K562 (cell line): ENCODE data around the gene NACC1. TPM values are rescaled to one million over a fixed set of nuclear protein-coding genes. Genes with fewer than 3 reads are reported as not detected.

Experiments used
- ELF2 ChIP-seq: fragments of 250-450 bp; sonication (Bioruptor Pico); IDR thresholded peaks from 2 replicates; pipeline ENCODE4 v1.5.0; 2021; ENCODE audit warnings: mild to moderate bottlenecking
- HDAC8 ChIP-seq: fragments of 450-650 bp; IDR thresholded peaks from 2 replicates; pipeline ENCODE4 v1.6.1; 2016; ENCODE audit warnings: mild to moderate bottlenecking, missing genetic modification characterization, moderate library complexity, missing compliant biosample characterization
- HINFP ChIP-seq: fragments of 450-650 bp; conservative IDR thresholded peaks from 2 replicates; pipeline ENCODE4 v1.6.1; 2016; ENCODE audit warnings: missing genetic modification characterization, low read depth, mild to moderate bottlenecking, control low read depth, missing compliant biosample characterization
- MYC ChIP-seq, 2 experiments: fragments of 250-450 bp in 1 of 2; sonication (Bioruptor Pico) in 1 of 2; IDR thresholded peaks; 2 replicates each; pipeline versions ENCODE4 v1.5.1 to v1.6.1; 2012 to 2021; ENCODE audit warnings: low read depth in 2 of 2, borderline replicate concordance in 1 of 2, improper control_type of control experiment in 1 of 2, low read length in 1 of 2, mild to moderate bottlenecking in 1 of 2, moderate library complexity in 1 of 2
- NFE2L1 ChIP-seq: fragments of 450-650 bp; IDR thresholded peaks from 2 replicates; pipeline ENCODE4 v1.6.1; 2016; ENCODE audit warnings: missing genetic modification characterization, low read depth, mild to moderate bottlenecking, missing compliant biosample characterization, moderate library complexity, borderline replicate concordance
- NFIC ChIP-seq: fragments of 450-650 bp; IDR thresholded peaks from 2 replicates; pipeline ENCODE4 v1.6.1; 2017; ENCODE audit warnings: mild to moderate bottlenecking, inconsistent platforms
- POLR2B ChIP-seq: fragments of 450-650 bp; IDR thresholded peaks from 2 replicates; pipeline ENCODE4 v1.6.1; 2018; ENCODE audit warnings: low read depth; ENCODE audit not compliant: partially characterized antibody
- POLR2G ChIP-seq: fragments of 200-400 bp; formaldehyde crosslinking; IDR thresholded peaks from 2 replicates; pipeline ENCODE4 v1.6.1; 2017; ENCODE audit warnings: low read depth, mild to moderate bottlenecking, antibody characterized with exemption, low read length, moderate library complexity
- PPARD ChIP-seq: fragments of 250-450 bp; sonication (Bioruptor Pico); IDR thresholded peaks from 2 replicates; pipeline ENCODE4 v1.8.0; 2022; ENCODE audit warnings: inconsistent platforms, mild to moderate bottlenecking, moderate library complexity
- SUPT5H ChIP-seq: fragments of 450-650 bp; IDR thresholded peaks from 2 replicates; pipeline ENCODE4 v1.6.1; 2016
- VEZF1 ChIP-seq: fragments of 200-800 bp; sonication (Bioruptor generic); IDR thresholded peaks from 2 replicates; pipeline ENCODE4 v1.6.1; 2017; ENCODE audit warnings: missing genetic modification characterization, missing compliant biosample characterization
- XRCC4 ChIP-seq: IDR thresholded peaks from one replicate; pipeline ENCODE4 v1.6.1; 2011; ENCODE audit not compliant: insufficient read depth, insufficient read length; ENCODE audit errors: extremely low read depth
- ZFP36 ChIP-seq: fragments of 150-350 bp; IDR thresholded peaks from 2 replicates; pipeline ENCODE4 v1.6.1; 2018; ENCODE audit warnings: low read length, low read depth; ENCODE audit not compliant: partially characterized antibody
- ZNF12 ChIP-seq: sonication (generic); formaldehyde crosslinking; IDR thresholded peaks from 2 replicates; pipeline ENCODE4 v1.4.0; 2020; ENCODE audit warnings: mild to moderate bottlenecking, missing genetic modification reagents
- ZNF740 ChIP-seq, 3 experiments: fragments of 200-800 bp in 1 of 3; sonication (Bioruptor generic) in 1 of 3; sonication (generic) in 1 of 3; formaldehyde crosslinking in 1 of 3; IDR thresholded peaks; 2 replicates each; pipeline versions ENCODE4 v1.6.1 to v1.8.0; 2016 to 2022; ENCODE audit warnings: mild to moderate bottlenecking in 2 of 3, missing compliant biosample characterization in 2 of 3, missing genetic modification characterization in 2 of 3, missing genetic modification reagents in 1 of 3
- ZNF766 ChIP-seq: fragments of 200-800 bp; sonication (Bioruptor generic); conservative IDR thresholded peaks from 2 replicates; pipeline ENCODE4 v1.6.1; 2016; ENCODE audit warnings: missing genetic modification characterization, missing compliant biosample characterization
- polyA plus RNA-seq, 8 experiments: library from polyadenylated mRNA; depleted of rRNA in 4 of 8; stranded (reverse) in 5 of 8; unstranded in 3 of 8; fragments of >200 nt; fragmentation: Nextera tagmentation in 2 of 8; fragmentation: Illumina TruSeq in 1 of 8; extraction: Ambion mirVana in 2 of 8; extraction: Trizol in 1 of 8; gene quantifications; 2 replicates each; pipeline versions ENCODE4 v1.2.1 to v1.2.3, GENCODE V29; 2011 to 2014; ENCODE audit warnings: inconsistent platforms in 1 of 8, missing spikeins in 1 of 8
- total RNA-seq, 7 experiments: library from RNA; depleted of rRNA in 6 of 7; stranded (reverse); fragments of >200 nt in 6 of 7; fragmentation: Illumina TruSeq in 2 of 7; extraction: Trizol in 2 of 7; gene quantifications; 2 replicates each; pipeline versions ENCODE4 v1.2.1 to v1.2.3, GENCODE V29; 2011 to 2021; ENCODE audit warnings: low replicate concordance in 1 of 7
- TF ChIP-seq, protein P1 (sequence below), 2 experiments: IDR thresholded peaks; 2 replicates each; pipeline ENCODE4 v1.6.1; 2011; ENCODE audit warnings: borderline replicate concordance in 1 of 2, control low read depth in 1 of 2, low read depth in 1 of 2, low read length in 1 of 2, mild to moderate bottlenecking in 1 of 2, mixed read lengths in 1 of 2, moderate library complexity in 1 of 2; ENCODE audit not compliant: insufficient read depth in 1 of 2, insufficient read length in 1 of 2, poor library complexity in 1 of 2, severe bottlenecking in 1 of 2; ENCODE audit errors: extremely low read depth in 1 of 2
- TF ChIP-seq, protein P2 (sequence below): fragments of 250-450 bp; sonication (Bioruptor Pico); IDR thresholded peaks from 2 replicates; pipeline ENCODE4 v1.8.0; 2022; ENCODE audit warnings: inconsistent platforms

The NACC1 gene
- total and polyA plus RNA-seq, 9 of the 15 experiments (the other 6 are each of a cell fraction or from before 2014, with no cell fraction given) = 0.04 to 96.6 (median 25.8) TPM

- TF ChIP-seq ELF2 (CRISPR knock-in tag) = peak; percentile 56; the same call in 1 of the 2 replicates
- peak; percentile 53; the same call in 1 of the 2 replicates for TF ChIP-seq MYC (IDR thresholded peaks at IDR 0.05; ENCODE audit: low read depth, low read length)
- no peak for TF ChIP-seq MYC (CRISPR knock-in tag; IDR thresholded peaks at IDR 0.05; ENCODE audit: borderline replicate concordance, low read depth)
- peak; percentile 72; the same call in 1 of the 2 replicates for TF ChIP-seq POLR2G
- no peak for TF ChIP-seq ZFP36
- TF ChIP-seq PPARD (CRISPR knock-in tag) = no peak
- TF ChIP-seq ZNF12 (CRISPR knock-in tag) = no peak
- no peak for TF ChIP-seq POLR2B
- TF ChIP-seq ZNF740 (CRISPR knock-in tag; IDR thresholded peaks at IDR 0.05) = no peak
- TF ChIP-seq ZNF740 (tag; IDR thresholded peaks at IDR 0.05) = 0 out of 4 replicates have a peak, but pooled peaks of 1 of the 2 experiments have one; percentile 19
- TF ChIP-seq XRCC4 = no peak
- 0 out of 2 replicates have a peak, but pooled peaks have one; percentile 29 for TF ChIP-seq ZNF766
- TF ChIP-seq, protein P1, sequence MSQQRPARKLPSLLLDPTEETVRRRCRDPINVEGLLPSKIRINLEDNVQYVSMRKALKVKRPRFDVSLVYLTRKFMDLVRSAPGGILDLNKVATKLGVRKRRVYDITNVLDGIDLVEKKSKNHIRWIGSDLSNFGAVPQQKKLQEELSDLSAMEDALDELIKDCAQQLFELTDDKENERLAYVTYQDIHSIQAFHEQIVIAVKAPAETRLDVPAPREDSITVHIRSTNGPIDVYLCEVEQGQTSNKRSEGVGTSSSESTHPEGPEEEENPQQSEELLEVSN (IDR thresholded peaks at IDR 0.05; ENCODE audit: borderline replicate concordance in 1 of 2, extremely low read depth in 1 of 2, insufficient read depth in 1 of 2, insufficient read length in 1 of 2, low read depth in 1 of 2, low read length in 1 of 2, poor library complexity in 1 of 2, severe bottlenecking in 1 of 2) = peak in 1 of 2 experiments; percentile 32
- no peak for TF ChIP-seq HDAC8 (tag)
- TF ChIP-seq, protein P2, sequence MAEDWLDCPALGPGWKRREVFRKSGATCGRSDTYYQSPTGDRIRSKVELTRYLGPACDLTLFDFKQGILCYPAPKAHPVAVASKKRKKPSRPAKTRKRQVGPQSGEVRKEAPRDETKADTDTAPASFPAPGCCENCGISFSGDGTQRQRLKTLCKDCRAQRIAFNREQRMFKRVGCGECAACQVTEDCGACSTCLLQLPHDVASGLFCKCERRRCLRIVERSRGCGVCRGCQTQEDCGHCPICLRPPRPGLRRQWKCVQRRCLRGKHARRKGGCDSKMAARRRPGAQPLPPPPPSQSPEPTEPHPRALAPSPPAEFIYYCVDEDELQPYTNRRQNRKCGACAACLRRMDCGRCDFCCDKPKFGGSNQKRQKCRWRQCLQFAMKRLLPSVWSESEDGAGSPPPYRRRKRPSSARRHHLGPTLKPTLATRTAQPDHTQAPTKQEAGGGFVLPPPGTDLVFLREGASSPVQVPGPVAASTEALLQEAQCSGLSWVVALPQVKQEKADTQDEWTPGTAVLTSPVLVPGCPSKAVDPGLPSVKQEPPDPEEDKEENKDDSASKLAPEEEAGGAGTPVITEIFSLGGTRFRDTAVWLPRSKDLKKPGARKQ = no peak
- TF ChIP-seq SUPT5H = 0 out of 2 replicates have a peak, but pooled peaks have one; percentile 35
- TF ChIP-seq VEZF1 (CRISPR knock-in tag) = peak; percentile 65; the same call in 1 of the 2 replicates
- TF ChIP-seq NFE2L1 = no peak
- no peak for TF ChIP-seq HINFP (tag)
- peak; percentile 70; the same call in 1 of the 2 replicates for TF ChIP-seq NFIC
Measured at GRCh38 chr19:13100841-13101589, 17.0 kb upstream of the NACC1 start (continued).
